Stimulated activated CD8-positive, alpha-beta memory T cell treated with anti-CD3 and anti-CD28 coated beads, Interleukin-4, amount 100 ng/mL, for 24 hours (primary cell): ENCODE data around the gene SCML1.
A peak's percentile ranks its signal among the peaks of the same experiment; 100 is the strongest.
"Not testable (repeated sequence)": the region's sequence is repeated elsewhere in the genome, so short reads cannot be mapped to it uniquely, and the experiment has no call there.

Experiments used
- DNase-seq: peaks from one replicate; pipeline ENCODE4 v3.0.0-alpha.2; 2020; ENCODE audit warnings: low read depth

The SCML1 gene

GRCh38 chrX:17738737-17739535 is 1.6 kb downstream of the SCML1 start:
- DNase-seq, result no peak

- DNase-seq, result no peak
These were observed 3.1 kb downstream of the SCML1 start for GRCh38 chrX:17740137-17741122.

- DNase-seq, result no peak
These were observed 3.8 kb downstream of the SCML1 start for GRCh38 chrX:17741123-17741511.

GRCh38 chrX:17743913-17744312 is 6.6 kb downstream of the SCML1 start:
- no peak for DNase-seq

GRCh38 chrX:17744896-17745523 is 7.7 kb downstream of the SCML1 start:
- DNase-seq, result no peak

DNA sequence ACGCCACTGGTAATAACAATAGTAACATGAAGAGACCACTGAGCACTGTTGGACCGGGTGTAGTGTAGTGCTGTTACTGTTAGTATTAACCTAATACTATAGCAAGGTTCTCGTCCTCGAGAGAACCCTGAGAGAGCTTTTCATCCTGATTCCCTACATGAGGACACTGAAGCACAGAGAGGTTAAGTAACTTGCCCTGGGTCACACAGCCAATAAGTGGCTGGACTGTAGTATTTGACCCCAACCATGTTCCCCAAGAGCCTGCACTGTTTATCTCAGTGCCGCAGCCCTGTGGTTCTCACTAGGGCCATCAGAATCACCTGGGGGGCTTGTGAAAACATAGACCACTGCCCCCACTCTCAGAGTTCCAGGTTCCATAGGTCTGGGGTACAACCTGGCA is 10.4 kb downstream of the SCML1 start:
- DNase-seq, result no peak

GRCh38 chrX:17748684-17749083 is 11.4 kb downstream of the SCML1 start:
- no peak for DNase-seq

DNA sequence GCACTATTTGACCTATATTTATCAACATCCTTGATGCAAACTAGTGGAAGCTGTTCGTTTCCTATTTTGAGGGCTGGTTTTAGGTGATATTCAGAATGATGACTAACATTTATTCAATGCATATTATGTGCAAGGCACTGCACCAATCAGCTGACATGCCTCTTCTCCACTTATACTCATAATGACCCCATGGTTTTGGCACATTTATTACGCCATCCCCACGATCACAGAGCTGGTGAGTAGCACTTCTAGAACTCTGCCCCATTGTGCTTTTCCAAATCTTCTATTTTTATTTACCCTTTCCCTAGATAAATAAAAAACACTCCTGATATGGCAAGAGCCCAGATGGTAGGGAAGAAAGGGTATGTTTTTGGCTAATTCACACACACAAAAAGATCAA is 13.1 kb downstream of the SCML1 start:
- DNase-seq, result no peak

GRCh38 chrX:17758382-17758781 is 21.1 kb downstream of the SCML1 start:
- no peak for DNase-seq

DNA sequence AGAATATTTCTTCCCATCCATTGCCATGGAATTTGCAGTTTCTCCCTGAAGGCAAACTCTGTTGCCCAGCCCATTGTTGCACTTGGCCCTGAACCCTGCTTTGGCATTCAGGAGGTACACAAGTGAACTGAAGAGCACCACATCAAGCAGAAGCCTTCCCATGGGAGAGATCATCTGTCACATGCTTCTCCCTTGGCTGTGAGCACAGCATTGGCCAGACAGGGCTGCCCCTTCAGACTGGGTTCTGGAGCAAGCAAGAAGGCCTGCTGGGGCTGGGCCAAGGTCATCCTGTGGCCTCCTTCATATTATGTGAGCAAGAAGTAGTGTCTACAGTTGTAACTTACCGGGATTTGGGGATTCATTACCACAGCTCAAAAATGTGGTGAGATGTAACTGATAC is 22.7 kb downstream of the SCML1 start:
- DNase-seq, result no peak

- no peak for DNase-seq
These were observed 30.4 kb downstream of the SCML1 start for GRCh38 chrX:17767734-17768133.

DNA sequence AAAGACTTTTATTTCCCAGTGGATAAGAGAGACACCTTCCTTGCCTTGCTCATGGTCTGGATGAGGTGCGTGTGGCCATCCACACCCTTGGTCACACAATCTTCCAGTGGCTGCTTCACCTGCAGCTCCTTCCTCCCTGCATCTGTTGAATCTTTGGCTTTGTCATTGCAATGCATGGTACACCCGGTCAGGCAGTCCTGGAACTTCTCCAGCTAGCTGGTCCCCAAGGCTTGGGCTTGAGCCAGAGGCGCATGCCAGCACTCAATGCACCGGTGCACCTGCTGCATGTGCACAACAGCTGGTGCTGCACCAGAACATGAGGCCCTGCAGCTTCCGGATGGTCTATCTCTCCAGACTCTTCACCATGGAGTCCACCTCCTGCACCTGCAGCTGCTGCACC is 31.7 kb downstream of the SCML1 start:
- DNase-seq, result no peak

- no peak for DNase-seq
These were observed 32.5 kb downstream of the SCML1 start for GRCh38 chrX:17769701-17770269.

DNA sequence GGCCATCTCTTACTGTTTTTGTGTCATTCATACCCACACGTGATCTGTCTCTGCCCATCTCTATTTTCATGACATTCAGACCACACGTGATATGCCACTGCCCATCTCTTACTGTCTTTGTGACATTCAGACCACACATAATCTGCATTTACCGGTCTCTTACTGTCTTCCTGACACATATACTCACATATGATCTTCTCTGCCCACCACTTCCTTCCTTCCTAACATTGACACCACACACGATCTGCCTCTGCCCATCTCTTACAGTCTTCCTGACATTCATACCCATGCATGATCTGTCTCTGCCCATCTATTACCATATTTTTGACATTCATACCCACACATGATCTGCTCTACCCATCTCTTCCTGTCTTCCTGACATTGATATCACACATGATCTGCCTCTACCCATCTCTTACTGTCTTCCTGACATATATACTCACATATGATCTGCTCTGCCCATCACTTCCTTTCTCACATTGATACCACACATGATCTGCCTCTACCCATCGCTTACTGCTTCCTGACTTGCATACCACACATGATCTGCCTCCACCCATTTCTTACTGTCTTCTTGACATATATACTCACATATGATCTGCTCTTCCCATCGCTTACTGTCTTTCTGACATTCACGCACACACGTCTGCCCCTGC is 36.1 kb downstream of the SCML1 start:
- no peak for DNase-seq

DNA sequence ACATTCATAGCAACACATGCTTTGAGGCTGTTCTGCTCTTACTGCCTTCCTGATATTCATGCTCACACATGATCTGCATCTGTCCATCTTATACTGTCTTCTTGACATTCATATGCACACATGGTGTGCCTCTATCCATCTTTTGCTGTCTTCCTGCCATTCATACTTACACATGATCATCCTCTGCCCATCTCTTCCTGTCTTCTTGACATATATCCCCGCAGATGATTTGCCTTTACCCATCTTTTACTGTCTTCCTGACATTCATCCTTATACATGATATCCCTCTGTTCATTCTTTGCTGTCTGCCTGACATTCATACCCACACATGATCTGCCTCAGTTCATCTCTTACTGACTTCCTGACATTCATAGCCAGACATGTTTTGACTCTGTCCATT is 36.8 kb downstream of the SCML1 start:
- DNase-seq, result no peak

DNA sequence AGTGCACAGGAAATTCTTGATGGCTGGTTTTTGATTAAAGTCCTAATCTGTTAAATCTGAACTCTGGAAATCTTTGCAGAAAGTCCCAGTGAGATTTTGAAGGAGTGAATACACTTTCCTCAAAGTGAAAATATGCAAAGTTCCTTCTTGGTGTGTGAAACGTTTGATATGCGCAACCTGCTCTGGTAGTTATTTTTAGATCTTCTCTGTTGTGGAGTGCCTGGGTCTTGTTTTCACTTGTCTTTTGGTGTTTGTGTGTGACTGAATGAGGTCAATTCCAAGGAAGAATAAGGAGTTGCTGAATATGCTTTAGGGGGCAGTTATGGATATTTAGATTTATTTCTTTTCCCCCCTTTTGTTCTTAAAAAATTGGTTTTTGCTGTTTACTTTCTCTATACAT is 41.7 kb downstream of the SCML1 start:
- no peak for DNase-seq

DNA sequence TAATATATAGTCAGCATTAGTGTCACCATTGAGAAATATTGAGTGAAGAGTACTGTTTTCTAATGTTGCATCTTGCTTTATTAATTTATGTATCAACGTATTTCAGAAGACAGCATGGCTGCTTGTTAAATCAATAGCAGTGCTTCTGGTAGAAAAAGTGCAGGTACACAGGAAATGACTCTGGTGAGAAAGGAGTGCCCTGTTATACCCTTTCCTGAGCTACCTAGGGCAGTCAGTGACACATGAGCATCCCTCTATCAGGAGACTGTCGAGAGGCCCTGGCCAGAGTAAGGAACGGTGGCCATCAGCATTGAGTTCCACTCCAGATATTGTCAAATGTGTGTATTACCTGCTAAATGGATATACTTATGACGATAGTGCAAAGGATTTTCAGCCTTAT is 42.1 kb downstream of the SCML1 start:
- DNase-seq, result no peak

- DNase-seq, result not testable (repeated sequence)
These were observed 49.5 kb downstream of the SCML1 start for GRCh38 chrX:17786554-17787347.

- no peak for DNase-seq
These were observed 50.3 kb downstream of the SCML1 start for GRCh38 chrX:17787557-17787956.

DNA sequence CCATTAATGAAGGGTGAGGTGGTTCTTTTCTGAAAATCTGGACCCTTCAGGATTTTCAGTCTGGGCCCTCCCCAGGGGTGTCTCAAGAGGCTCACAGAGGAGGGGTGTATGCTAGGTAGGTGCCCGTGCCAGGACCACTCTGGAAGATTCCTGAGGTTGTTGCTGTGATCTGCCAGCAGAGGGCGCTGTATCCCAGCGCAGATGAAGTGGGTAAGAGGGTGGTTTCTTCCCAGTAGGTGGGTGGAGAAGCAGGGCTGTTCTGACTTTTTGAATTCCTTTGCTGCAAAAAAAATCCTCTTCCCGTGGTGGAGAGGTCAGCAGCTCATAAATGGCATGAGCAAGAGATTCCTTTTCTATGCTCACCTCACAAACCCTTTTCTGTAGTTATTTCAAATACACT is 51.1 kb downstream of the SCML1 start:
- DNase-seq, result peak; percentile 7
